Vagina (tissue), 2 donors: ENCODE data around the gene COX5A. TPM values are rescaled to one million over a fixed set of nuclear protein-coding genes. Genes with fewer than 3 reads are reported as not detected.
"Not testable (repeated sequence)": the region's sequence is repeated elsewhere in the genome, so short reads cannot be mapped to it uniquely, and the experiment has no call there.

Experiments
- DNase-seq, 2 donors: peaks; one replicate each; pipeline ENCODE4 v3.0.0-alpha.2; 2017; ENCODE audit errors: extremely low spot score in 2 of 2
- H3K27ac ChIP-seq: fragments of 200-600 bp; sonication (generic); one replicate; pipeline ENCODE4 v1.5.1; 2019
- H3K27me3 ChIP-seq: fragments of 200-600 bp; sonication (generic); one replicate; pipeline ENCODE4 v1.5.1; 2019
- H3K36me3 ChIP-seq, 2 donors: fragments of 200-600 bp; sonication (generic); one replicate each; pipeline ENCODE4 v1.5.1; 2017 to 2019
- H3K4me1 ChIP-seq: fragments of 200-600 bp; sonication (generic); one replicate; pipeline ENCODE4 v1.5.1; 2019
- H3K4me3 ChIP-seq, 2 donors: fragments of 200-600 bp; sonication (generic); 1 replicate in 1 of 2; 2 replicates in 1 of 2; pipeline ENCODE4 v1.5.1; 2016 to 2019
- H3K9me3 ChIP-seq: fragments of 200-600 bp; sonication (generic); one replicate; pipeline ENCODE4 v1.5.1; 2019
- CTCF ChIP-seq, 3 experiments: fragments of 450-650 bp in 2 of 3; fragments of 200-600 bp in 1 of 3; sonication (generic) in 1 of 3; IDR thresholded peaks; one replicate each; pipeline ENCODE4 v1.5.1; 2017 to 2019; ENCODE audit warnings: antibody characterized with exemption in 3 of 3, mild to moderate bottlenecking in 2 of 3, moderate library complexity in 2 of 3
- POLR2A ChIP-seq, 2 donors: fragments of 450-650 bp; IDR thresholded peaks; one replicate each; pipeline ENCODE4 v1.6.1; 2017; ENCODE audit warnings: antibody characterized with exemption in 2 of 2, mild to moderate bottlenecking in 2 of 2, moderate library complexity in 2 of 2
- POLR2AphosphoS5 ChIP-seq, 2 donors: sonication (generic); formaldehyde crosslinking; IDR thresholded peaks; one replicate each; pipeline ENCODE4 v1.9.0; 2017; ENCODE audit warnings: antibody characterized with exemption in 2 of 2, mild to moderate bottlenecking in 2 of 2, low read depth in 1 of 2; ENCODE audit not compliant: insufficient read depth in 1 of 2
- intact Hi-C: fragments of 100-400 bp; cut with DNase I; formaldehyde crosslinking; loops from one replicate; pipeline ENCODE4 v1.15.1; 2023
- total RNA-seq: library from RNA; depleted of rRNA; stranded (reverse); fragments of >200 nt; gene quantifications from one replicate; pipeline ENCODE4 v1.2.3, GENCODE V29; 2016

COX5A gene
- total RNA-seq, 1 donor from 2014 or later: 123 TPM

DNA sequence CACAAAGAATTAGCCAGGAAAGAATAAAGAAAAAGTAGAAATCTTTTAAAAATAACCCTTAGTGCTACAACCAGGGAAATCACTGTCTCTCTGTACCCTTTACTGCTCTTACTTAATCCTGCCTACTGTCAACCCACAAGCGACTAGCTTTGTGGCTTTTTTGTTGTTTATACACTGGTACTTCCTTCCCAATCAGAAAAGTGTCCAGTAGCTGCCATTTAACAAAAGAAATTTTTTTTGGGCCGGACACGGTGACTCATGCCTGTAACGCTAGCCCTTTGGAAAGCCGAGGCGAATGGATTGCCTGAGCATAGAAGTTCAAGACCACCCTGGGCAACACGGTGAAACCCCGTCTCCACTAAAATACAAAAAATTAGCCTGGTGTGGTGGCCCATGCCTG lies 17.4 kb downstream of the COX5A start:
- DNase-seq: no peak
- H3K27ac ChIP-seq: no peak overlapping the region
- H3K4me3 ChIP-seq: no peak overlapping the region
- intact Hi-C loops: no loop called here
- H3K4me1 ChIP-seq: no peaks in the 10 kb centered on the region
- H3K9me3 ChIP-seq: no peaks in the 10 kb centered on the region
- no peaks in the 10 kb centered on the region for H3K27me3 ChIP-seq
- TF ChIP-seq POLR2AphosphoS5 (IDR thresholded peaks at IDR 0.05; ENCODE audit: insufficient read depth in 1 of 2, low read depth in 1 of 2) (no peak), CTCF (IDR thresholded peaks at IDR 0.05) (no peak), POLR2A (IDR thresholded peaks at IDR 0.05) (no peak)
- H3K36me3 ChIP-seq: peaks cover 0 to 87% of the 10 kb centered on the region in 2 donors

- Histone ChIP-seq H3K27ac (no peak overlapping the region), H3K36me3 (peaks cover 0 to 75% of the 10 kb centered on the region in 2 donors), H3K4me1 (no peaks in the 10 kb centered on the region), H3K9me3 (no peaks in the 10 kb centered on the region), H3K4me3 (no peak overlapping the region), H3K27me3 (no peaks in the 10 kb centered on the region)
- intact Hi-C loops: no loop called here
- TF ChIP-seq CTCF (IDR thresholded peaks at IDR 0.05) (no peak), POLR2AphosphoS5 (IDR thresholded peaks at IDR 0.05; ENCODE audit: insufficient read depth in 1 of 2, low read depth in 1 of 2) (no peak), POLR2A (IDR thresholded peaks at IDR 0.05) (no peak)
- DNase-seq: no peak
Measured at GRCh38 chr15:74917676-74918075, 20.2 kb downstream of the COX5A start.

DNA sequence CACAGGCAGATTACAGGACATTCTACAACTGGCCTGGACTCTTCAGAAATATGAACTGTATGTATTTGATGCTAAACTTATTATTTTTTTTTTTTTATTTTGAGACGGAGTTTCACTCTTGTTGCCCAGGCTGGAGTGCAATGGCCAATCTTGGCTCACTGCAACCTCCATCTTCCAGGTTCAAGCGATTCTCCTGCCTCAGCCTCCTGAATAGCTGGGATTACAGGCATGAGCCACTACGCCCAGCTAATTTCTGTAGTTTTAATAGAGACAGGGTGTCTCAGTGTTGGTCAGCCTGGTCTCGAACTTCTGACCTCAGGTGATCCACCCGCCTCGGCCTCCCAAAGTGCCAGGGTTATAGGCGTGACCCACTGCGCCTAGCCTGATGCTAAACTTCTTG lies 24.1 kb downstream of the COX5A start:
- H3K27ac ChIP-seq, H3K4me3 ChIP-seq, H3K4me1 ChIP-seq, DNase-seq, intact Hi-C loops, H3K9me3 ChIP-seq, H3K27me3 ChIP-seq: not testable (repeated sequence)
- peaks cover 0 to 51% of the 10 kb centered on the region in 2 donors for H3K36me3 ChIP-seq

- no peaks in the 10 kb centered on the region for H3K4me1 ChIP-seq
- H3K4me3 ChIP-seq: no peak overlapping the region
- H3K36me3 ChIP-seq: peaks cover 0 to 43% of the 10 kb centered on the region in 2 donors
- no peak for DNase-seq
- no peaks in the 10 kb centered on the region for H3K27me3 ChIP-seq
- TF ChIP-seq CTCF (IDR thresholded peaks at IDR 0.05) (no peak), POLR2A (IDR thresholded peaks at IDR 0.05) (no peak)
- intact Hi-C loops: no loop called here
- no peaks in the 10 kb centered on the region for H3K9me3 ChIP-seq
- H3K27ac ChIP-seq: no peak overlapping the region
Measured at GRCh38 chr15:74913041-74913440, 24.8 kb downstream of the COX5A start.

- intact Hi-C loops: no loop called here
- TF ChIP-seq POLR2A (IDR thresholded peaks at IDR 0.05) (no peak), POLR2AphosphoS5 (IDR thresholded peaks at IDR 0.05; ENCODE audit: insufficient read depth in 1 of 2, low read depth in 1 of 2) (no peak), CTCF (IDR thresholded peaks at IDR 0.05) (no peak)
Measured at GRCh38 chr15:74908635-74909034, 29.2 kb downstream of the COX5A start.

More at GRCh38 chr15:74908635-74909034, 29.2 kb downstream of the COX5A start:
- no peaks in the 10 kb centered on the region for H3K27me3 ChIP-seq
- H3K4me3 ChIP-seq: no peak overlapping the region
- H3K36me3 ChIP-seq: peaks cover 0 to 23% of the 10 kb centered on the region in 2 donors
- no peak for DNase-seq
- H3K27ac ChIP-seq: no peak overlapping the region
- H3K9me3 ChIP-seq: no peaks in the 10 kb centered on the region
- H3K4me1 ChIP-seq: peaks cover 32% of the 10 kb centered on the region
